ENCODE measurements around the gene CDC27.

DNA sequence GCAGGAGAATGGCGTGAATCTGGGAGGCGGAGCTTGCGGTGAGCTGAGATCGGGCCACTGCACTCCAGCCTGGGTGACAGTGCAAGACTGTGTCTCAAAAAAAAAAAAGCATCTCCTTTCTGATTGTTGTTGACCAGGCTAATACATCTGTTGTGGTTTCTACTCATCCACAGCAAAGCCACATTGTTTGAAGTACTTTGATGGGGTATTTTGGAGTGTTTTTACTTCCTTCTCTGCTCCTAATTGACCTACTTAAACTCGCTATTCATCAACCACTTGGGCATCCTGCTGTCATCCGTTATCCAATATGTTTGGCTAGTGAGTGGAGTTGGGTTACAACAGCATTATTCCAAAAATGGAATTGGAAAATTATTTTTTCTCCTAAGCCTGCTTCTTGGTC lies 3.5 kb upstream of the CDC27 start:
- TF ChIP-seq, protein P1, sequence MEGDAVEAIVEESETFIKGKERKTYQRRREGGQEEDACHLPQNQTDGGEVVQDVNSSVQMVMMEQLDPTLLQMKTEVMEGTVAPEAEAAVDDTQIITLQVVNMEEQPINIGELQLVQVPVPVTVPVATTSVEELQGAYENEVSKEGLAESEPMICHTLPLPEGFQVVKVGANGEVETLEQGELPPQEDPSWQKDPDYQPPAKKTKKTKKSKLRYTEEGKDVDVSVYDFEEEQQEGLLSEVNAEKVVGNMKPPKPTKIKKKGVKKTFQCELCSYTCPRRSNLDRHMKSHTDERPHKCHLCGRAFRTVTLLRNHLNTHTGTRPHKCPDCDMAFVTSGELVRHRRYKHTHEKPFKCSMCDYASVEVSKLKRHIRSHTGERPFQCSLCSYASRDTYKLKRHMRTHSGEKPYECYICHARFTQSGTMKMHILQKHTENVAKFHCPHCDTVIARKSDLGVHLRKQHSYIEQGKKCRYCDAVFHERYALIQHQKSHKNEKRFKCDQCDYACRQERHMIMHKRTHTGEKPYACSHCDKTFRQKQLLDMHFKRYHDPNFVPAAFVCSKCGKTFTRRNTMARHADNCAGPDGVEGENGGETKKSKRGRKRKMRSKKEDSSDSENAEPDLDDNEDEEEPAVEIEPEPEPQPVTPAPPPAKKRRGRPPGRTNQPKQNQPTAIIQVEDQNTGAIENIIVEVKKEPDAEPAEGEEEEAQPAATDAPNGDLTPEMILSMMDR (IDR thresholded peaks at IDR 0.05; ENCODE audit: insufficient read depth, low read length), result no peak
- TF ChIP-seq POLR2AphosphoS5 (IDR thresholded peaks at IDR 0.05; ENCODE audit: low read depth), result no peak
